K562 (cell line): ENCODE data around the gene DEDD. TPM values are rescaled to one million over a fixed set of nuclear protein-coding genes. Genes with fewer than 3 reads are reported as not detected.
A peak's percentile ranks its signal among the peaks of the same experiment; 100 is the strongest.

ENCODE experiments used
- ARNT ChIP-seq, 2 experiments: fragments of 450-650 bp; IDR thresholded peaks; 2 replicates each; pipeline ENCODE4 v1.6.1; 2016; ENCODE audit warnings: mild to moderate bottlenecking in 1 of 2
- ASH1L ChIP-seq: fragments of 450-650 bp; IDR thresholded peaks from 2 replicates; pipeline ENCODE4 v1.6.1; 2018; ENCODE audit warnings: borderline replicate concordance, mild to moderate bottlenecking, low read depth; ENCODE audit not compliant: partially characterized antibody
- BDP1 ChIP-seq: IDR thresholded peaks from 3 replicates; pipeline ENCODE4 v1.6.1; 2011; ENCODE audit not compliant: insufficient read length, insufficient read depth
- CBFA2T2 ChIP-seq: fragments of 450-650 bp; conservative IDR thresholded peaks from 2 replicates; pipeline ENCODE4 v1.6.1; 2017; ENCODE audit warnings: mild to moderate bottlenecking
- CXXC5 ChIP-seq: fragments of 250-450 bp; sonication (Bioruptor Pico); IDR thresholded peaks from 2 replicates; pipeline ENCODE4 v1.8.0; 2022; ENCODE audit warnings: inconsistent platforms, mild to moderate bottlenecking, moderate library complexity
- DDX20 ChIP-seq: fragments of 450-650 bp; IDR thresholded peaks from 2 replicates; pipeline ENCODE4 v1.6.1; 2016; ENCODE audit warnings: missing genetic modification characterization, low read depth, mild to moderate bottlenecking, missing compliant biosample characterization, moderate library complexity
- DPF2 ChIP-seq: fragments of 450-650 bp; IDR thresholded peaks from 2 replicates; pipeline ENCODE4 v1.6.1; 2016
- EHMT2 ChIP-seq: fragments of 450-650 bp; IDR thresholded peaks from 2 replicates; pipeline ENCODE4 v1.6.1; 2018; ENCODE audit warnings: antibody characterized with exemption
- FOXM1 ChIP-seq, 2 experiments: fragments of 450-650 bp in 1 of 2; sonication (generic) in 1 of 2; formaldehyde crosslinking in 1 of 2; IDR thresholded peaks; 2 replicates each; pipeline versions ENCODE4 v1.6.1 to v1.9.0; 2017 to 2022; ENCODE audit warnings: low read depth in 2 of 2, mild to moderate bottlenecking in 2 of 2, missing genetic modification reagents in 1 of 2, moderate library complexity in 1 of 2
- HDAC2 ChIP-seq: fragments of 450-650 bp; IDR thresholded peaks from 2 replicates; pipeline ENCODE4 v1.6.1; 2016; ENCODE audit warnings: mild to moderate bottlenecking
- HDAC6 ChIP-seq: IDR thresholded peaks from 2 replicates; pipeline ENCODE4 v1.6.1; 2012; ENCODE audit warnings: low read depth, mild to moderate bottlenecking, control low read depth, inconsistent platforms, low read length, moderate library complexity
- HLTF ChIP-seq: fragments of 450-650 bp; IDR thresholded peaks from 2 replicates; pipeline ENCODE4 v1.6.1; 2016
- HNRNPH1 ChIP-seq: fragments of 200-400 bp; formaldehyde crosslinking; optimal IDR thresholded peaks from 2 replicates; pipeline ENCODE3; 2017; ENCODE audit warnings: low read depth, mild to moderate bottlenecking, low read length, moderate library complexity
- L3MBTL2 ChIP-seq: fragments of 450-650 bp; IDR thresholded peaks from 2 replicates; pipeline ENCODE4 v1.6.1; 2016; ENCODE audit warnings: mild to moderate bottlenecking, moderate library complexity
- MAFF ChIP-seq: IDR thresholded peaks from 2 replicates; pipeline ENCODE4 v1.6.1; 2012; ENCODE audit warnings: low read length, improper control_type of control experiment
- MCM7 ChIP-seq, 2 experiments: fragments of 450-650 bp; IDR thresholded peaks; 2 replicates each; pipeline ENCODE4 v1.6.1; 2016 to 2018
- NFIX ChIP-seq: fragments of 250-450 bp; sonication (Bioruptor Pico); IDR thresholded peaks from 2 replicates; pipeline ENCODE4 v1.4.0; 2020; ENCODE audit warnings: low read depth, mild to moderate bottlenecking, moderate library complexity
- NRF1 ChIP-seq, 2 experiments: fragments of 450-650 bp; IDR thresholded peaks in 1 of 2; conservative IDR thresholded peaks in 1 of 2; 2 replicates each; pipeline ENCODE4 v1.6.1; 2014; ENCODE audit warnings: mild to moderate bottlenecking in 2 of 2
- POLR2AphosphoS5 ChIP-seq: IDR thresholded peaks from 2 replicates; pipeline ENCODE4 v1.6.1; 2011; ENCODE audit warnings: mild to moderate bottlenecking, low read depth, low read length, moderate library complexity; ENCODE audit not compliant: control insufficient read depth, insufficient read depth
- PRMT5 ChIP-seq: sonication (generic); formaldehyde crosslinking; IDR thresholded peaks from 2 replicates; pipeline ENCODE4 v1.5.0; 2020; ENCODE audit warnings: missing genetic modification reagents
- PTRF ChIP-seq: fragments of 450-650 bp; IDR thresholded peaks from 2 replicates; pipeline ENCODE4 v1.6.1; 2016; ENCODE audit warnings: mild to moderate bottlenecking, missing genetic modification characterization, missing compliant biosample characterization
- RHOXF2B ChIP-seq: fragments of 250-450 bp; sonication (Bioruptor Pico); conservative IDR thresholded peaks from 2 replicates; pipeline ENCODE4 v1.5.1; 2021
- RNF2 ChIP-seq: sonication (generic); IDR thresholded peaks from 2 replicates; pipeline ENCODE4 v1.6.1; 2016
- TRIM24 ChIP-seq, 2 experiments: fragments of 450-650 bp; IDR thresholded peaks; 2 replicates each; pipeline ENCODE4 v1.6.1; 2016
- ZFP1 ChIP-seq: fragments of 450-650 bp; formaldehyde crosslinking; IDR thresholded peaks from 2 replicates; pipeline ENCODE4 v1.4.0; 2020; ENCODE audit warnings: mild to moderate bottlenecking, mixed read lengths
- ZFP36 ChIP-seq: fragments of 150-350 bp; IDR thresholded peaks from 2 replicates; pipeline ENCODE4 v1.6.1; 2018; ENCODE audit warnings: low read length, low read depth; ENCODE audit not compliant: partially characterized antibody
- ZKSCAN1 ChIP-seq: fragments of 150-350 bp; IDR thresholded peaks from 2 replicates; pipeline ENCODE4 v1.6.1; 2016; ENCODE audit warnings: low read depth, low read length
- ZNF280A ChIP-seq: fragments of 450-650 bp; IDR thresholded peaks from 2 replicates; pipeline ENCODE4 v1.6.1; 2018; ENCODE audit warnings: mild to moderate bottlenecking, low read depth; ENCODE audit not compliant: partially characterized antibody
- ZNF282 ChIP-seq: sonication (generic); formaldehyde crosslinking; IDR thresholded peaks from 2 replicates; pipeline ENCODE4 v1.8.1; 2023; ENCODE audit warnings: missing genetic modification reagents
- ZNF584 ChIP-seq: fragments of 200-800 bp; sonication (Bioruptor generic); IDR thresholded peaks from 2 replicates; pipeline ENCODE4 v1.6.1; 2016; ENCODE audit warnings: low read depth, mild to moderate bottlenecking, missing genetic modification characterization, missing compliant biosample characterization
- ZNF586 ChIP-seq: fragments of 450-650 bp; formaldehyde crosslinking; conservative IDR thresholded peaks from 2 replicates; pipeline ENCODE4 v1.4.0; 2020; ENCODE audit warnings: mild to moderate bottlenecking, moderate library complexity
- ZNF699 ChIP-seq: fragments of 250-450 bp; sonication (Bioruptor Pico); IDR thresholded peaks from 2 replicates; pipeline ENCODE4 v1.8.0; 2021; ENCODE audit warnings: mild to moderate bottlenecking, moderate library complexity; ENCODE audit not compliant: insufficient replicate concordance
- ZNF785 ChIP-seq: fragments of 250-450 bp; sonication (Bioruptor Pico); IDR thresholded peaks from 2 replicates; pipeline ENCODE4 v1.4.0; 2020; ENCODE audit warnings: mild to moderate bottlenecking
- polyA plus RNA-seq, 8 experiments: library from polyadenylated mRNA; depleted of rRNA in 4 of 8; stranded (reverse) in 5 of 8; unstranded in 3 of 8; fragments of >200 nt; fragmentation: Nextera tagmentation in 2 of 8; fragmentation: Illumina TruSeq in 1 of 8; extraction: Ambion mirVana in 2 of 8; extraction: Trizol in 1 of 8; gene quantifications; 2 replicates each; pipeline versions ENCODE4 v1.2.1 to v1.2.3, GENCODE V29; 2011 to 2014; ENCODE audit warnings: inconsistent platforms in 1 of 8, missing spikeins in 1 of 8
- total RNA-seq, 7 experiments: library from RNA; depleted of rRNA in 6 of 7; stranded (reverse); fragments of >200 nt in 6 of 7; fragmentation: Illumina TruSeq in 2 of 7; extraction: Trizol in 2 of 7; gene quantifications; 2 replicates each; pipeline versions ENCODE4 v1.2.1 to v1.2.3, GENCODE V29; 2011 to 2021; ENCODE audit warnings: low replicate concordance in 1 of 7

The DEDD gene
- total and polyA plus RNA-seq, 9 of the 15 experiments (the other 6 are each of a cell fraction or from before 2014, with no cell fraction given) = 11.6 to 41.0 (median 16.8) TPM

GRCh38 chr1:161132410-161133219, at the start of gene DEDD (continued):
- TF ChIP-seq HDAC6 = no peak
- peak; percentile 72 for TF ChIP-seq DPF2
- TF ChIP-seq ZNF282 (CRISPR knock-in tag) = no peak
- TF ChIP-seq ZNF280A = no peak
- peak; percentile 29; the same call in 1 of the 2 replicates for TF ChIP-seq EHMT2
- TF ChIP-seq RHOXF2B (CRISPR knock-in tag) = no peak
- no peak for TF ChIP-seq TRIM24 (IDR thresholded peaks at IDR 0.05)
- peak; percentile 49 to 60 for TF ChIP-seq NRF1 (conservative IDR thresholded peaks at IDR 0.05 in 1 of 2, IDR thresholded peaks at IDR 0.05 in 1 of 2)
- no peak for TF ChIP-seq ZNF586
- TF ChIP-seq MAFF = no peak
- TF ChIP-seq ZNF785 = no peak
- peak in 1 of 2 experiments; percentile 43; a peak in 2 of 4 replicates for TF ChIP-seq ARNT (IDR thresholded peaks at IDR 0.05)
- TF ChIP-seq HNRNPH1 = no peak
- no peak for TF ChIP-seq ZNF699 (CRISPR knock-in tag)
- TF ChIP-seq DDX20 = no peak
- TF ChIP-seq PRMT5 (CRISPR knock-in tag) = no peak
- TF ChIP-seq CXXC5 (CRISPR knock-in tag) = peak; percentile 94
- TF ChIP-seq MCM7 (IDR thresholded peaks at IDR 0.05) = no peak
- TF ChIP-seq L3MBTL2 = peak; percentile 73
- TF ChIP-seq RNF2 = no peak
- TF ChIP-seq ZFP1 = no peak
- TF ChIP-seq ASH1L = peak; percentile 59
- no peak for TF ChIP-seq ZFP36
- TF ChIP-seq CBFA2T2 = no peak
- TF ChIP-seq FOXM1 (IDR thresholded peaks at IDR 0.05; ENCODE audit: low read depth) = no peak
- no peak for TF ChIP-seq FOXM1 (CRISPR knock-in tag; IDR thresholded peaks at IDR 0.05; ENCODE audit: low read depth)
- TF ChIP-seq HLTF = no peak
- no peak; the same call in 1 of the 2 replicates for TF ChIP-seq ZNF584 (CRISPR knock-in tag)
- no peak for TF ChIP-seq BDP1
- TF ChIP-seq PTRF (tag) = no peak
- no peak for TF ChIP-seq NFIX (CRISPR knock-in tag)
- TF ChIP-seq ZKSCAN1 = peak; percentile 64
- TF ChIP-seq POLR2AphosphoS5 = peak; percentile 67
- 0 out of 2 replicates have a peak, but pooled peaks have one; percentile 23 for TF ChIP-seq HDAC2
